ENCODE results near the gene DCLK3. TPM values are rescaled to one million over a fixed set of nuclear protein-coding genes. Genes with fewer than 3 reads are reported as not detected.

The DCLK3 gene
- total RNA-seq, 1 donor from 2014 or later = 0.51 TPM

DNA sequence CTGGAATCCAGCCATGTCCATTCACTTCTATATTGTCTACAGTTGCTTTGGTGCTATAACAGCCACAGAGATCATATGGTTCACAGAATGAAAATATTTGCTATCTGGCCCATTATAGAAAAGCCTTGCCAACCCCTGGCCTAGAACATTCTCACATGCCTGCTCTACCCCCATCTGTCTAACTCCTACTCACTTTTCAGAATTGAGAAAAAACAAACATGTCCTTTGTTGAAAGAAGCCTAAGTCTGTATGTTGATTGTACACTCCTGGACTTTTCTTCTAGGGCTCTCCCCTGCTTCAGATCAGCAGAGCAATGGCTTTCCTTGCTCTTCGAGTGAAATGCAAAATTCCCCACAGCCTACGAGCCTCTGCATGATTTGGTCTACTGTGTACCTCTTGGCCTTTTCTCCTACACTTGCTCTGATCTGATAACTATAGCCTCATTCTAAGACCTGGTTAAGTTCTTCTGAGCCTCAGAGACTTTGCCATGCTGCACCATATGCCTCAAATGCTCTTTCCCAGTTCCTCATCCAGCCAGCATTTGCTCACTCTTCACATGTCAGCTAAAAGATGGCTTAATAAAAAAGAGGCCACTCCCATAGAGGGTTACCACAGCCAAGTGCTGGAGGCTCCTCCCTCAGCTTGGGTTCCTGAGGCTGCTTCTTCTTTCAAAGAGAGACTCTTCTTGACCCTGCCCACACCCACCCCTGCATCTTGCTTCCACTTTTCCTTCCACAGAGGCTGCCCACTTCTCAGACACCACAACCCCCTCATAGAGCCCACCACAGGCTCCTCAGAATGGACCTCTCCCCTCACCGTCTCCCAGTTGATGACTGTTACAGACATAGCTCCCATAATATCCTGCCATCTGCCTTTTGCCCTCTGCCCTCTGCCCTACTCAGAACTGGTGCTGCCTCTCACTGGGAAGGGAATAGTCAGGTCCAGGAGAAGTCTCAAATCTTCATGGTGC is 22.9 kb upstream of the DCLK3 start:
- Mint-ChIP-seq H3K4me3 (no peak overlapping the region), H3K4me1 (no peaks in the 10 kb centered on the region), H3K36me3 (no peaks in the 10 kb centered on the region), H3K27me3 (ENCODE audit: insufficient read depth, low read depth) (peaks cover 4% of the 10 kb centered on the region), H3K27ac (no peak overlapping the region), H3K9me3 (no peaks in the 10 kb centered on the region)
- Histone ChIP-seq H3K4me3 (no peak overlapping the region), H3K79me2 (ENCODE audit: low read depth) (no peaks in the 10 kb centered on the region), H3K27me3 (no peaks in the 10 kb centered on the region), H3K9me3 (ENCODE audit: low read depth) (no peaks in the 10 kb centered on the region), H2AFZ (replicated peaks) (no peak overlapping the region), H3K4me1 (no peaks in the 10 kb centered on the region), H3F3A (ENCODE audit: low read depth) (no peaks in the 10 kb centered on the region), H3K4me2 (no peak overlapping the region), H4K20me1 (ENCODE audit: low read depth) (no peaks in the 10 kb centered on the region), H3K36me3 (no peaks in the 10 kb centered on the region), H3K27ac (no peak overlapping the region), H3K9ac (no peak overlapping the region)
- DNase-seq (ENCODE audit: low spot score) = no peak
- no peak for TF ChIP-seq EZH2 (IDR thresholded peaks at IDR 0.05)
- TF ChIP-seq, protein P1, sequence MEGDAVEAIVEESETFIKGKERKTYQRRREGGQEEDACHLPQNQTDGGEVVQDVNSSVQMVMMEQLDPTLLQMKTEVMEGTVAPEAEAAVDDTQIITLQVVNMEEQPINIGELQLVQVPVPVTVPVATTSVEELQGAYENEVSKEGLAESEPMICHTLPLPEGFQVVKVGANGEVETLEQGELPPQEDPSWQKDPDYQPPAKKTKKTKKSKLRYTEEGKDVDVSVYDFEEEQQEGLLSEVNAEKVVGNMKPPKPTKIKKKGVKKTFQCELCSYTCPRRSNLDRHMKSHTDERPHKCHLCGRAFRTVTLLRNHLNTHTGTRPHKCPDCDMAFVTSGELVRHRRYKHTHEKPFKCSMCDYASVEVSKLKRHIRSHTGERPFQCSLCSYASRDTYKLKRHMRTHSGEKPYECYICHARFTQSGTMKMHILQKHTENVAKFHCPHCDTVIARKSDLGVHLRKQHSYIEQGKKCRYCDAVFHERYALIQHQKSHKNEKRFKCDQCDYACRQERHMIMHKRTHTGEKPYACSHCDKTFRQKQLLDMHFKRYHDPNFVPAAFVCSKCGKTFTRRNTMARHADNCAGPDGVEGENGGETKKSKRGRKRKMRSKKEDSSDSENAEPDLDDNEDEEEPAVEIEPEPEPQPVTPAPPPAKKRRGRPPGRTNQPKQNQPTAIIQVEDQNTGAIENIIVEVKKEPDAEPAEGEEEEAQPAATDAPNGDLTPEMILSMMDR (IDR thresholded peaks at IDR 0.05) = no peak
- TF ChIP-seq EZH2phosphoT487 (IDR thresholded peaks at IDR 0.05) = no peak

DNA sequence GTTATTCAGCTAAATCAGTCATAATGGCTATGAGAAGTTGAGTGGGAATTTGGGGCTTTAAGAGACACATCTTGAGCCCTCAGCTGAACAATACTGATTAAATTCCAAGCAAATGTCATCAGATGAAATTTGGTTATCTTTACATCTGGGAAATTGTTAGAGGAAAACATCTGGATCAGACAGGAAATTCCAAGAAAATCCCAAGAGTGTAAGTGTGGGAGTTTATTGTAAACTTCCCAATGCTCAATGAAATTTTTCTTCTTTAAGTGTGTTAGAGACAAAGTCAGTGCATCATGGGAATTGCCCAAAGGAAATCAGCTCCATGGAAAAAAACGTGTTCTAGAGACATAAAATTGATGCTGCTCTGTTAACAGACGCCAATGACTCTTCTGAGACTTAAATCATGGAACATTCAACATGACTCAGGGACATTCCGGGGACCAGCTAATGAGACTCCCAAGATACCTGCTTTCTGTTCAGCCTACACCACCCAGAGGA is 19.8 kb upstream of the DCLK3 start:
- no peak for DNase-seq (ENCODE audit: low spot score)
- Histone ChIP-seq H3K79me2 (ENCODE audit: low read depth) (no peaks in the 10 kb centered on the region), H4K20me1 (ENCODE audit: low read depth) (no peaks in the 10 kb centered on the region), H3K9ac (no peak overlapping the region), H3K36me3 (no peaks in the 10 kb centered on the region), H3K4me3 (no peak overlapping the region), H3K4me1 (no peaks in the 10 kb centered on the region), H3K27me3 (no peaks in the 10 kb centered on the region), H3K4me2 (no peak overlapping the region), H3K27ac (no peak overlapping the region), H2AFZ (replicated peaks) (no peak overlapping the region), H3K9me3 (ENCODE audit: low read depth) (no peaks in the 10 kb centered on the region), H3F3A (ENCODE audit: low read depth) (no peaks in the 10 kb centered on the region)
- TF ChIP-seq EZH2phosphoT487 (IDR thresholded peaks at IDR 0.05) = no peak
- TF ChIP-seq EZH2 (IDR thresholded peaks at IDR 0.05) = no peak
- TF ChIP-seq, protein P1 (IDR thresholded peaks at IDR 0.05) = no peak
- no peaks in the 10 kb centered on the region for H3K36me3 Mint-ChIP-seq
- no peak overlapping the region for H3K4me3 Mint-ChIP-seq
- no peaks in the 10 kb centered on the region for H3K4me1 Mint-ChIP-seq
- no peak overlapping the region for H3K27ac Mint-ChIP-seq
- H3K9me3 Mint-ChIP-seq = no peaks in the 10 kb centered on the region
- H3K27me3 Mint-ChIP-seq (ENCODE audit: insufficient read depth, low read depth) = no peaks in the 10 kb centered on the region

DNA sequence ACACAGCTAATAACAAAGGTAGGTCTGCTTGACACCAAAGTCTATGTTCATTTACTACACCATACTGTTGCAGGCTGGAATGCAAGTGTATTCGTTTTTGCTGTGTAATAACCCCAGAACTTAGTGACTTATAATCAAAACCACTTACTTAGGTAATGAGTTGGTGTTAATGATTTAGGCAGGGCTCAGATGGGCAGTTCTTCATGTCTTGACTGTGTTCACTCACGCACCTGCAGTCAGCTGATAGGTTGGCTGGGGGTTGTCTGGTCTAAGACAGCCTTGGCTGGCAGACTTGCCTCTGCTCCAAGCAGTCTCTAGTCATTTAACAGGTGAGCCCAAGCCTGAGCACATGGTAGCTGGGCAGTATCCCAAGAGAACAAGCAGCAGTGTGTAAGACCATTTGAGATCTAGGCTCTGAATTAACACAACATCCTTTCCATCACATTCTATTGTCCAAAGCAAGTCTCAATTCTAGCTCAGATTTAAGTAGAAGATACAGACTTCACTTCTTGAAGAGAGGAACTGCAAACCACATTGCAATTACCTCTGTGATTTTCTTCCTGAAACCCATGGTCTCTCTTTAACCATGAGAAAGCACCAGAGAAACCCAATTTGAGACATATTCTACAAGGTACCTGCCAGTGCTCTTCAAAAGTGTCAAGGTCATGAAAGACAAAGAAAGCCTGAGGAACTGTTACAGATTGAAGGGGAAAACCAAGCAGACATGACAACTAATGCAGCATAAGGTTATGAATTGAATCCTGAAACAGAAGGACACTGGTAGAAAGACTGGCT is 13.3 kb upstream of the DCLK3 start:
- H3K9me3 ChIP-seq (ENCODE audit: low read depth) = no peaks in the 10 kb centered on the region
- no peak for DNase-seq (ENCODE audit: low spot score)
- H3K4me3 ChIP-seq = no peak overlapping the region
- Mint-ChIP-seq H3K9me3 (no peaks in the 10 kb centered on the region), H3K27ac (no peak overlapping the region), H3K27me3 (ENCODE audit: insufficient read depth, low read depth) (no peaks in the 10 kb centered on the region), H3K36me3 (no peaks in the 10 kb centered on the region), H3K4me3 (no peak overlapping the region), H3K4me1 (no peaks in the 10 kb centered on the region)
- no peak overlapping the region for H2AFZ ChIP-seq (replicated peaks)
- TF ChIP-seq EZH2phosphoT487 (IDR thresholded peaks at IDR 0.05) (no peak), EZH2 (IDR thresholded peaks at IDR 0.05) (no peak)
- TF ChIP-seq, protein P1 (IDR thresholded peaks at IDR 0.05) = no peak
- H3F3A ChIP-seq (ENCODE audit: low read depth) = no peaks in the 10 kb centered on the region
- H4K20me1 ChIP-seq (ENCODE audit: low read depth) = no peaks in the 10 kb centered on the region
- no peaks in the 10 kb centered on the region for H3K4me1 ChIP-seq
- no peaks in the 10 kb centered on the region for H3K36me3 ChIP-seq
- no peak overlapping the region for H3K9ac ChIP-seq
- no peak overlapping the region for H3K27ac ChIP-seq
- no peak overlapping the region for H3K4me2 ChIP-seq
- no peaks in the 10 kb centered on the region for H3K27me3 ChIP-seq
- no peaks in the 10 kb centered on the region for H3K79me2 ChIP-seq (ENCODE audit: low read depth)
